H1 (cell line): ENCODE measurements around the gene EPHA2. TPM values are rescaled to one million over a fixed set of nuclear protein-coding genes. Genes with fewer than 3 reads are reported as not detected.
A peak's percentile ranks its signal among the peaks of the same experiment; 100 is the strongest.

Source experiments
- CTCF ChIA-PET: fragments of 300-600 bp; sonication (Branson Sonifier 250); formaldehyde crosslinking; loops from one replicate; lab custom pipeline; 2021; ENCODE audit not compliant: partially characterized antibody; lab: Charles Lee
- POLR2A ChIA-PET: fragments of 300-600 bp; sonication (Branson Sonifier 250); formaldehyde crosslinking; loops from one replicate; lab custom pipeline; 2021; ENCODE audit warnings: inconsistent platforms; ENCODE audit not compliant: partially characterized antibody; lab: Charles Lee
- DNase-seq, 2 experiments: peaks; one replicate each; pipeline versions ENCODE4 v3.0.0 to v3.0.0-alpha.2; 2010 to 2022; ENCODE audit warnings: low spot score in 2 of 2, low read depth in 1 of 2, mixed read lengths in 1 of 2
- FAIRE-seq: peaks from 2 replicates; lab custom pipeline; 2011; peaks lifted over from hg19 to GRCh38; lab: Jason Lieb, UNC
- H2AFZ ChIP-seq: 2 replicates; pipeline ENCODE4 v1.8.1; 2012; ENCODE audit warnings: low read length, inconsistent platforms
- H2AK5ac ChIP-seq: 2 replicates; pipeline ENCODE4 v1.6.1; 2013; ENCODE audit warnings: low read depth, low read length
- H2BK120ac ChIP-seq: replicated peaks from 2 replicates; pipeline ENCODE3; 2013; ENCODE audit warnings: low read depth, low read length, inconsistent platforms
- H2BK12ac ChIP-seq: 2 replicates; pipeline ENCODE4 v1.6.1; 2013; ENCODE audit warnings: low read depth, low read length
- H2BK15ac ChIP-seq: 2 replicates; pipeline ENCODE4 v1.6.1; 2013; ENCODE audit warnings: low read length
- H2BK20ac ChIP-seq: 2 replicates; pipeline ENCODE4 v1.6.1; 2013; ENCODE audit warnings: low read length
- H2BK5ac ChIP-seq: 2 replicates; pipeline ENCODE4 v1.6.1; 2013; ENCODE audit warnings: low read depth, low read length
- H3K14ac ChIP-seq: 2 replicates; pipeline ENCODE4 v1.6.1; 2013; ENCODE audit warnings: inconsistent platforms; ENCODE audit not compliant: insufficient read length
- H3K18ac ChIP-seq: 2 replicates; pipeline ENCODE4 v1.6.1; 2013; ENCODE audit warnings: low read length; ENCODE audit errors: extremely low read depth
- H3K23ac ChIP-seq: 2 replicates; pipeline ENCODE4 v1.6.1; 2013; ENCODE audit warnings: inconsistent platforms; ENCODE audit not compliant: insufficient read length
- H3K23me2 ChIP-seq: 2 replicates; pipeline ENCODE4 v1.6.1; 2013; ENCODE audit warnings: low read depth, low read length
- H3K27ac ChIP-seq: 2 replicates; pipeline ENCODE4 v1.6.1; 2011; ENCODE audit warnings: low read depth, low read length, inconsistent platforms
- H3K27me3 ChIP-seq, 4 experiments: replicated peaks in 1 of 4; 1 replicate in 1 of 4; 2 replicates in 3 of 4; pipeline versions ENCODE4 v1.6.1 to v1.8.1; 2011 to 2013; ENCODE audit warnings: low read length in 3 of 4, mild to moderate bottlenecking in 3 of 4, inconsistent platforms in 2 of 4, mixed read lengths in 2 of 4, moderate library complexity in 1 of 4; ENCODE audit not compliant: control insufficient read depth in 3 of 4, insufficient read depth in 3 of 4; ENCODE audit errors: extremely low read depth in 1 of 4
- H3K36me3 ChIP-seq, 4 experiments: 2 replicates each; pipeline versions ENCODE4 v1.6.1 to v1.8.1; 2011 to 2013; ENCODE audit warnings: mild to moderate bottlenecking in 4 of 4, low read length in 3 of 4, moderate library complexity in 2 of 4, control low read depth in 1 of 4, inconsistent platforms in 1 of 4; ENCODE audit not compliant: insufficient read depth in 4 of 4, control insufficient read depth in 2 of 4
- H3K4ac ChIP-seq: replicated peaks from 2 replicates; pipeline ENCODE3; 2013; ENCODE audit warnings: low read length, low read depth, mixed read lengths, inconsistent platforms; ENCODE audit not compliant: insufficient read length
- H3K4me1 ChIP-seq, 4 experiments: replicated peaks in 1 of 4; 1 replicate in 1 of 4; 2 replicates in 3 of 4; pipeline versions ENCODE4 v1.6.1 to v1.8.1; 2011 to 2013; ENCODE audit warnings: low read length in 3 of 4, inconsistent platforms in 2 of 4, mixed read lengths in 1 of 4; ENCODE audit not compliant: insufficient read depth in 4 of 4, control insufficient read depth in 3 of 4
- H3K4me2 ChIP-seq, 2 experiments: 2 replicates each; pipeline versions ENCODE4 v1.6.1 to v1.8.1; 2011 to 2013; ENCODE audit warnings: low read depth in 2 of 2, low read length in 2 of 2, control low read depth in 1 of 2, inconsistent platforms in 1 of 2, mild to moderate bottlenecking in 1 of 2; ENCODE audit not compliant: insufficient read depth in 1 of 2
- H3K4me3 ChIP-seq, 4 experiments: fragments of 200-600, 300-600 bp in 1 of 4; sonication (generic), shearing (Covaris generic), sonication (Bioruptor Twin) in 1 of 4; 2 replicates each; pipeline versions ENCODE4 v1.5.1 to v1.8.1; 2011 to 2016; ENCODE audit warnings: low read length in 4 of 4, low read depth in 3 of 4, control low read depth in 2 of 4, inconsistent platforms in 2 of 4, mild to moderate bottlenecking in 2 of 4, mixed read lengths in 1 of 4, moderate library complexity in 1 of 4; ENCODE audit not compliant: insufficient read depth in 2 of 4; ENCODE audit errors: extremely low read depth in 1 of 4
- H3K56ac ChIP-seq: replicated peaks from 2 replicates; pipeline ENCODE3; 2013; ENCODE audit warnings: low read depth, mild to moderate bottlenecking, mixed read lengths, low read length, inconsistent platforms; ENCODE audit not compliant: insufficient read length
- H3K79me1 ChIP-seq: 2 replicates; pipeline ENCODE4 v1.6.1; 2013; ENCODE audit warnings: low read depth, low read length, control low read depth
- H3K79me2 ChIP-seq, 2 experiments: 2 replicates each; pipeline versions ENCODE4 v1.6.1 to v1.8.1; 2012 to 2013; ENCODE audit warnings: low read length in 2 of 2, mild to moderate bottlenecking in 2 of 2, inconsistent platforms in 1 of 2; ENCODE audit not compliant: insufficient read depth in 2 of 2, control insufficient read depth in 1 of 2
- H3K9ac ChIP-seq, 4 experiments: replicated peaks in 1 of 4; 1 replicate in 1 of 4; 2 replicates in 3 of 4; pipeline versions ENCODE4 v1.6.1 to v1.8.1; 2011 to 2013; ENCODE audit warnings: low read depth in 3 of 4, low read length in 3 of 4, control low read depth in 2 of 4, mild to moderate bottlenecking in 2 of 4, moderate library complexity in 2 of 4, inconsistent platforms in 1 of 4; ENCODE audit errors: extremely low read depth in 1 of 4
- H3K9me3 ChIP-seq, 2 experiments: 2 replicates each; pipeline versions ENCODE4 v1.6.1 to v1.8.1; 2012 to 2013; ENCODE audit warnings: mild to moderate bottlenecking in 2 of 2, moderate library complexity in 2 of 2, control low read depth in 1 of 2, inconsistent platforms in 1 of 2, low read depth in 1 of 2, low read length in 1 of 2, mixed read lengths in 1 of 2; ENCODE audit not compliant: insufficient read depth in 2 of 2
- H4K20me1 ChIP-seq, 2 experiments: replicated peaks in 1 of 2; 2 replicates each; pipeline versions ENCODE3 to v1.8.1; 2011 to 2013; ENCODE audit warnings: inconsistent platforms in 2 of 2, low read length in 2 of 2, mild to moderate bottlenecking in 1 of 2; ENCODE audit not compliant: insufficient read depth in 2 of 2, control insufficient read depth in 1 of 2
- H4K5ac ChIP-seq: 2 replicates; pipeline ENCODE4 v1.6.1; 2013; ENCODE audit warnings: low read length, low read depth, mixed read lengths, inconsistent platforms; ENCODE audit not compliant: insufficient read length
- H4K8ac ChIP-seq: 2 replicates; pipeline ENCODE4 v1.8.0; 2013; ENCODE audit warnings: mild to moderate bottlenecking, moderate library complexity, low read length, inconsistent platforms; ENCODE audit not compliant: insufficient read depth; ENCODE audit errors: extremely low read depth
- H4K91ac ChIP-seq: replicated peaks from 2 replicates; pipeline ENCODE3; 2013; ENCODE audit warnings: low read length, mixed read lengths, inconsistent platforms; ENCODE audit not compliant: insufficient read length
- EP300 ChIP-seq, 2 experiments: IDR thresholded peaks; 1 replicate in 1 of 2; 2 replicates in 1 of 2; pipeline ENCODE4 v1.6.1; 2011 to 2012; ENCODE audit warnings: low read depth in 2 of 2, low read length in 2 of 2, mild to moderate bottlenecking in 2 of 2, borderline replicate concordance in 1 of 2, inconsistent platforms in 1 of 2, moderate library complexity in 1 of 2
- PHF8 ChIP-seq: fragments of 200-600 bp; sonication (generic); conservative IDR thresholded peaks from 2 replicates; pipeline ENCODE4 v1.7.1; 2012; ENCODE audit warnings: low read depth, mild to moderate bottlenecking, inconsistent platforms, low read length, moderate library complexity
- SAP30 ChIP-seq: fragments of 300-600 bp; sonication (generic); IDR thresholded peaks from 2 replicates; pipeline ENCODE4 v1.7.1; 2012; ENCODE audit warnings: low read length, moderate library complexity, mild to moderate bottlenecking, inconsistent platforms; ENCODE audit not compliant: insufficient read depth, insufficient replicate concordance
- TEAD4 ChIP-seq: IDR thresholded peaks from 2 replicates; pipeline ENCODE4 v1.6.1; 2012; ENCODE audit warnings: low read depth, low read length, inconsistent platforms, mixed read lengths
- WGBS, 2 experiments: shearing (Covaris generic) in 1 of 2; methylation state at CpG; one replicate each; pipeline versions ENCODE4 v1.1.6 to v1.1.7; 2013 to 2015; ENCODE audit warnings: low lambda C conversion rate in 2 of 2, mixed read lengths in 2 of 2, inconsistent platforms in 1 of 2, low coverage in 1 of 2, missing lambda C conversion rate in 1 of 2; ENCODE audit not compliant: insufficient replicate concordance in 2 of 2, insufficient coverage in 1 of 2, insufficient read length in 1 of 2; ENCODE audit errors: extremely low coverage in 1 of 2, missing lambda C conversion rate in 1 of 2; 5-methylcytosine and 5-hydroxymethylcytosine counted together
- polyA plus RNA-seq, 7 experiments: library from polyadenylated mRNA; depleted of rRNA in 3 of 7; stranded (reverse) in 5 of 7; unstranded in 2 of 7; fragments of >200 nt in 5 of 7; fragments of 200-250 nt in 2 of 7; gene quantifications; 1 replicate in 5 of 7; 2 replicates in 1 of 7; 4 replicates in 1 of 7; pipeline versions ENCODE4 v1.2.1 to v1.2.3, GENCODE V29; 2011 to 2013; ENCODE audit warnings: missing spikeins in 2 of 7, mixed read lengths in 2 of 7
- total RNA-seq: library from RNA; stranded (reverse); fragmentation: NEBNext Ultra II Directional; extraction: Animal tissue kit (Norgen Biotek cat#: 25700); gene quantifications from 2 replicates; pipeline ENCODE4 v1.2.1, GENCODE V29; 2021

Gene EPHA2
- total and polyA plus RNA-seq, 2 of the 8 experiments (the other 6 are each of a cell fraction or from before 2014, with no cell fraction given), result 26.8 to 33.6 TPM

DNA sequence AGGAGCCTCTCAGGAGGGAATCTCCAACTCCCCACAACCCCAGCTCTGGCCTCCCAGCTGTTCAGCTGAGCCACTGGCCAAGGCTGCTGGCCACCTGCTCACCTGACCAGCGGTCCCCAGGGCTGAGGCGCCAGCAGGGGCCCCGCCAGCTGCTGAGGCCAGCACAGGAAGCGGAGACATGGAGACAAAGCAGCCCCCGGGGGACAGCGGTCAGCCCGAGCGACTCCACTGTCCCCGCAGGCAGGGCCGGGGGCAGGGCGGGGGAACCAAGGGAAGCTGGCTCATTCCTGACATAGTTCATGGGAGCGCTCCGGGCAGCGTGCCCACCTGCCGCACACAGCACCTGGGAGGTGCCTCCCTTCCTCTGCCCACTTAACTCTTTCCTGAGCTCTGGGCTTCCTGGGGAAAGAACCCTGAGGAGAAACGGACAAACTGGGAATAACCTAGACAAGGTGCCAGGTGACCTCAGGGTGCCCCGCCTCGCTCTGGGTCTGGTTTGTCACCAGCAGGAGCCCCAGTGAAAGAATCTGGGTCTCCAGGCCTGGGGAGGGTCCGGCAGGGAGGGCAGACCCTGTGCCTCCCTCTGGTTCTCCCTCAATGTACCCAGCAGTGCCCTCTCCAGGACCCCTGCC lies 10.7 kb downstream of the EPHA2 start:
- no peak overlapping the region for H2BK120ac ChIP-seq
- peak in 1 of 2 experiments; percentile 4; a peak in 1 of 3 replicates for TF ChIP-seq EP300 (IDR thresholded peaks at IDR 0.05; ENCODE audit: borderline replicate concordance in 1 of 2, low read depth in 2 of 2, low read length in 2 of 2)
- no peak for TF ChIP-seq PHF8
- TF ChIP-seq SAP30, result no peak
- TF ChIP-seq TEAD4, result peak; percentile 32; the same call in 1 of the 2 replicates
- peaks cover 26% of the 10 kb centered on the region; the same call in 1 of the 2 replicates for H3K79me1 ChIP-seq
- DNase-seq (no peak), FAIRE-seq (no peak)
- H3K4me3 ChIP-seq, result peak overlapping the region in 1 of 4 experiments; percentile 49; a peak in 2 of 8 replicates
- WGBS, 2 experiments, result 45% methylated on average over 12 of the region's 19 CpGs; no CpG with 5 or more reads in 1 of the 2 experiments
- H3K4ac ChIP-seq, result no peak overlapping the region
- H3K27me3 ChIP-seq, result no peaks in the 10 kb centered on the region
- peak overlapping the region; percentile 69; the same call in 1 of the 2 replicates for H3K27ac ChIP-seq
- ChIA-PET POLR2A (interaction anchor here (0.6 to 6.1 kb wide), 12 partner anchors 11 to 71 kb away, joined by 3 to 52 read pairs (median 4); partner anchors contain the start of genes EPHA2 and FAM131C), CTCF (interaction anchor here (1.0 to 14.5 kb wide), 10 partner anchors 8 to 133 kb away, joined by 3 to 202 read pairs (median 3); partner anchors contain the start of gene EPHA2)
- H2BK12ac ChIP-seq, result peak overlapping the region; percentile 97
- H3K9ac ChIP-seq, result peak overlapping the region in 2 of 4 experiments; percentile 32 to 42; a peak in 3 of 7 replicates
- peak overlapping the region; percentile 86 for H2BK5ac ChIP-seq
- H3K36me3 ChIP-seq, result peaks cover 7 to 27% (median 19%) of the 10 kb centered on the region in 4 experiments
- peaks cover 4 to 78% of the 10 kb centered on the region in 2 experiments; a peak in 3 of 4 replicates for H3K79me2 ChIP-seq
- peak overlapping the region; percentile 46; the same call in 1 of the 2 replicates for H2BK15ac ChIP-seq
- H3K23ac ChIP-seq, result no peak overlapping the region
- no peak overlapping the region for H3K56ac ChIP-seq
- no peak overlapping the region for H3K14ac ChIP-seq
- no peaks in the 10 kb centered on the region for H3K9me3 ChIP-seq
- H4K8ac ChIP-seq, result no peak overlapping the region; the same call in 1 of the 2 replicates
- no peak overlapping the region for H2AFZ ChIP-seq
- peak overlapping the region; percentile 99; the same call in 1 of the 2 replicates for H2BK20ac ChIP-seq
- peak overlapping the region; percentile 84 for H4K91ac ChIP-seq
- peaks cover 18 to 42% (median 33%) of the 10 kb centered on the region in 4 experiments for H3K4me1 ChIP-seq
- peaks cover 7 to 32% of the 10 kb centered on the region in 2 experiments for H4K20me1 ChIP-seq
- peak overlapping the region; percentile 70 to 74 for H3K4me2 ChIP-seq
- no peak overlapping the region for H4K5ac ChIP-seq
- peak overlapping the region; percentile 96; the same call in 1 of the 2 replicates for H2AK5ac ChIP-seq
- H3K18ac ChIP-seq, result peak overlapping the region; percentile 95
- peaks cover 9% of the 10 kb centered on the region; the same call in 1 of the 2 replicates for H3K23me2 ChIP-seq
